Measurements from ENCODE around the gene RND3. TPM values are rescaled to one million over a fixed set of nuclear protein-coding genes. Genes with fewer than 3 reads are reported as not detected.

RND3 gene
- total and polyA plus RNA-seq, 5 donors from 2014 or later, result not detected

- H3K27me3 Mint-ChIP-seq, result peaks cover 8% of the 10 kb centered on the region
These were observed 10.1 kb downstream of the RND3 start for GRCh38 chr2:150477347-150477746.

GRCh38 chr2:150476809-150477302, 10.6 kb downstream of the RND3 start:
- no peak overlapping the region for H3K27ac ChIP-seq (ENCODE audit: insufficient read depth, low read length, poor library complexity, severe bottlenecking)
- H3K27ac Mint-ChIP-seq, result peak overlapping the region in 1 of 3 donors; percentile 44

More at GRCh38 chr2:150477347-150477746, 10.1 kb downstream of the RND3 start:
- Mint-ChIP-seq H3K36me3 (no peaks in the 10 kb centered on the region), H3K27ac (peak overlapping the region in 1 of 3 donors; percentile 44), H3K9me3 (peaks cover 0 to 2% (median 0%) of the 10 kb centered on the region in 7 donors), H3K4me1 (no peaks in the 10 kb centered on the region), H3K4me3 (no peak overlapping the region)
- DNase-seq, result no peak
- Histone ChIP-seq H3K27me3 (ENCODE audit: control insufficient read depth, insufficient read depth, low read length) (no peaks in the 10 kb centered on the region), H3K27ac (ENCODE audit: insufficient read depth, low read length, poor library complexity, severe bottlenecking) (no peak overlapping the region), H3K4me3 (ENCODE audit: low read depth, low read length) (no peak overlapping the region), H3K36me3 (ENCODE audit: control insufficient read depth, insufficient read depth, low read length) (no peaks in the 10 kb centered on the region), H3K9me3 (ENCODE audit: control insufficient read depth in 2 of 2, low read length in 2 of 2) (no peaks in the 10 kb centered on the region), H3K4me1 (ENCODE audit: control insufficient read depth, insufficient read depth, low read length, poor library complexity, severe bottlenecking) (no peaks in the 10 kb centered on the region)
- ATAC-seq (ENCODE audit: low read depth in 2 of 2), result no peak

GRCh38 chr2:150476286-150476685, 11.2 kb downstream of the RND3 start:
- H3K4me1 Mint-ChIP-seq, result no peaks in the 10 kb centered on the region
- H3K4me1 ChIP-seq (ENCODE audit: control insufficient read depth, insufficient read depth, low read length, poor library complexity, severe bottlenecking), result no peaks in the 10 kb centered on the region
- H3K4me3 ChIP-seq (ENCODE audit: low read depth, low read length), result no peak overlapping the region
- no peaks in the 10 kb centered on the region for H3K9me3 ChIP-seq (ENCODE audit: control insufficient read depth in 2 of 2, low read length in 2 of 2)
- peaks cover 0 to 3% (median 0%) of the 10 kb centered on the region in 7 donors for H3K9me3 Mint-ChIP-seq
- ATAC-seq (ENCODE audit: low read depth in 2 of 2) (no peak), DNase-seq (no peak)
- no peaks in the 10 kb centered on the region for H3K27me3 ChIP-seq (ENCODE audit: control insufficient read depth, insufficient read depth, low read length)
- H3K36me3 Mint-ChIP-seq, result no peaks in the 10 kb centered on the region
- no peak overlapping the region for H3K4me3 Mint-ChIP-seq
- no peak overlapping the region for H3K27ac Mint-ChIP-seq
- H3K36me3 ChIP-seq (ENCODE audit: control insufficient read depth, insufficient read depth, low read length), result no peaks in the 10 kb centered on the region
- H3K27ac ChIP-seq (ENCODE audit: insufficient read depth, low read length, poor library complexity, severe bottlenecking), result no peak overlapping the region
- H3K27me3 Mint-ChIP-seq, result no peaks in the 10 kb centered on the region

More at GRCh38 chr2:150476809-150477302, 10.6 kb downstream of the RND3 start:
- Histone ChIP-seq H3K4me3 (ENCODE audit: low read depth, low read length) (no peak overlapping the region), H3K27me3 (ENCODE audit: control insufficient read depth, insufficient read depth, low read length) (no peaks in the 10 kb centered on the region), H3K36me3 (ENCODE audit: control insufficient read depth, insufficient read depth, low read length) (no peaks in the 10 kb centered on the region), H3K9me3 (ENCODE audit: control insufficient read depth in 2 of 2, low read length in 2 of 2) (no peaks in the 10 kb centered on the region), H3K4me1 (ENCODE audit: control insufficient read depth, insufficient read depth, low read length, poor library complexity, severe bottlenecking) (no peaks in the 10 kb centered on the region)
- Mint-ChIP-seq H3K27me3 (peaks cover 5% of the 10 kb centered on the region), H3K9me3 (peaks cover 0 to 3% (median 0%) of the 10 kb centered on the region in 7 donors), H3K4me3 (no peak overlapping the region), H3K4me1 (no peaks in the 10 kb centered on the region), H3K36me3 (no peaks in the 10 kb centered on the region)
- ATAC-seq (ENCODE audit: low read depth in 2 of 2), result no peak
- no peak for DNase-seq

- Histone ChIP-seq H3K27ac (ENCODE audit: insufficient read depth, low read length, poor library complexity, severe bottlenecking) (no peak overlapping the region), H3K4me1 (ENCODE audit: control insufficient read depth, insufficient read depth, low read length, poor library complexity, severe bottlenecking) (no peaks in the 10 kb centered on the region), H3K4me3 (ENCODE audit: low read depth, low read length) (no peak overlapping the region), H3K36me3 (ENCODE audit: control insufficient read depth, insufficient read depth, low read length) (no peaks in the 10 kb centered on the region), H3K27me3 (ENCODE audit: control insufficient read depth, insufficient read depth, low read length) (no peaks in the 10 kb centered on the region), H3K9me3 (ENCODE audit: control insufficient read depth in 2 of 2, low read length in 2 of 2) (no peaks in the 10 kb centered on the region)
- Mint-ChIP-seq H3K27me3 (no peaks in the 10 kb centered on the region), H3K9me3 (peaks cover 0 to 3% (median 0%) of the 10 kb centered on the region in 7 donors), H3K36me3 (no peaks in the 10 kb centered on the region), H3K4me1 (no peaks in the 10 kb centered on the region), H3K4me3 (no peak overlapping the region), H3K27ac (no peak overlapping the region)
- ATAC-seq (ENCODE audit: low read depth in 2 of 2), result no peak
- no peak for DNase-seq
These were observed 11.8 kb downstream of the RND3 start for GRCh38 chr2:150475479-150476250.

GRCh38 chr2:150474326-150475074, 13.0 kb downstream of the RND3 start:
- DNase-seq, result no peak

GRCh38 chr2:150473767-150474166, 13.7 kb downstream of the RND3 start:
- no peak for DNase-seq
- Histone ChIP-seq H3K27ac (ENCODE audit: insufficient read depth, low read length, poor library complexity, severe bottlenecking) (no peak overlapping the region), H3K4me3 (ENCODE audit: low read depth, low read length) (no peak overlapping the region), H3K36me3 (ENCODE audit: control insufficient read depth, insufficient read depth, low read length) (no peaks in the 10 kb centered on the region), H3K27me3 (ENCODE audit: control insufficient read depth, insufficient read depth, low read length) (no peaks in the 10 kb centered on the region), H3K4me1 (ENCODE audit: control insufficient read depth, insufficient read depth, low read length, poor library complexity, severe bottlenecking) (no peaks in the 10 kb centered on the region), H3K9me3 (ENCODE audit: control insufficient read depth in 2 of 2, low read length in 2 of 2) (no peaks in the 10 kb centered on the region)
- Mint-ChIP-seq H3K27me3 (no peaks in the 10 kb centered on the region), H3K27ac (no peak overlapping the region), H3K9me3 (peaks cover 0 to 3% (median 0%) of the 10 kb centered on the region in 7 donors), H3K36me3 (no peaks in the 10 kb centered on the region), H3K4me1 (no peaks in the 10 kb centered on the region), H3K4me3 (no peak overlapping the region)
- no peak for ATAC-seq (ENCODE audit: low read depth in 2 of 2)

More at GRCh38 chr2:150474326-150475074, 13.0 kb downstream of the RND3 start:
- Mint-ChIP-seq H3K36me3 (no peaks in the 10 kb centered on the region), H3K9me3 (peaks cover 0 to 3% (median 0%) of the 10 kb centered on the region in 7 donors), H3K27me3 (no peaks in the 10 kb centered on the region), H3K4me3 (no peak overlapping the region), H3K4me1 (no peaks in the 10 kb centered on the region), H3K27ac (no peak overlapping the region)
- Histone ChIP-seq H3K4me1 (ENCODE audit: control insufficient read depth, insufficient read depth, low read length, poor library complexity, severe bottlenecking) (no peaks in the 10 kb centered on the region), H3K27ac (ENCODE audit: insufficient read depth, low read length, poor library complexity, severe bottlenecking) (no peak overlapping the region), H3K27me3 (ENCODE audit: control insufficient read depth, insufficient read depth, low read length) (no peaks in the 10 kb centered on the region), H3K36me3 (ENCODE audit: control insufficient read depth, insufficient read depth, low read length) (no peaks in the 10 kb centered on the region), H3K4me3 (ENCODE audit: low read depth, low read length) (no peak overlapping the region), H3K9me3 (ENCODE audit: control insufficient read depth in 2 of 2, low read length in 2 of 2) (no peaks in the 10 kb centered on the region)
- ATAC-seq (ENCODE audit: low read depth in 2 of 2), result no peak

- Mint-ChIP-seq H3K27ac (no peak overlapping the region), H3K9me3 (peaks cover 0 to 3% (median 0%) of the 10 kb centered on the region in 7 donors), H3K36me3 (no peaks in the 10 kb centered on the region)
These were observed 15.0 kb downstream of the RND3 start for GRCh38 chr2:150472511-150472899.

More at GRCh38 chr2:150472511-150472899, 15.0 kb downstream of the RND3 start:
- Histone ChIP-seq H3K9me3 (ENCODE audit: control insufficient read depth in 2 of 2, low read length in 2 of 2) (no peaks in the 10 kb centered on the region), H3K27me3 (ENCODE audit: control insufficient read depth, insufficient read depth, low read length) (no peaks in the 10 kb centered on the region), H3K4me3 (ENCODE audit: low read depth, low read length) (no peak overlapping the region), H3K4me1 (ENCODE audit: control insufficient read depth, insufficient read depth, low read length, poor library complexity, severe bottlenecking) (no peaks in the 10 kb centered on the region), H3K27ac (ENCODE audit: insufficient read depth, low read length, poor library complexity, severe bottlenecking) (no peak overlapping the region), H3K36me3 (ENCODE audit: control insufficient read depth, insufficient read depth, low read length) (no peaks in the 10 kb centered on the region)
- ATAC-seq (ENCODE audit: low read depth in 2 of 2) (no peak), DNase-seq (no peak)
- H3K4me3 Mint-ChIP-seq, result no peak overlapping the region
- H3K4me1 Mint-ChIP-seq, result no peaks in the 10 kb centered on the region
- H3K27me3 Mint-ChIP-seq, result no peaks in the 10 kb centered on the region
